ENCODE measurements around the gene CSNK1E.

The CSNK1E gene

DNA sequence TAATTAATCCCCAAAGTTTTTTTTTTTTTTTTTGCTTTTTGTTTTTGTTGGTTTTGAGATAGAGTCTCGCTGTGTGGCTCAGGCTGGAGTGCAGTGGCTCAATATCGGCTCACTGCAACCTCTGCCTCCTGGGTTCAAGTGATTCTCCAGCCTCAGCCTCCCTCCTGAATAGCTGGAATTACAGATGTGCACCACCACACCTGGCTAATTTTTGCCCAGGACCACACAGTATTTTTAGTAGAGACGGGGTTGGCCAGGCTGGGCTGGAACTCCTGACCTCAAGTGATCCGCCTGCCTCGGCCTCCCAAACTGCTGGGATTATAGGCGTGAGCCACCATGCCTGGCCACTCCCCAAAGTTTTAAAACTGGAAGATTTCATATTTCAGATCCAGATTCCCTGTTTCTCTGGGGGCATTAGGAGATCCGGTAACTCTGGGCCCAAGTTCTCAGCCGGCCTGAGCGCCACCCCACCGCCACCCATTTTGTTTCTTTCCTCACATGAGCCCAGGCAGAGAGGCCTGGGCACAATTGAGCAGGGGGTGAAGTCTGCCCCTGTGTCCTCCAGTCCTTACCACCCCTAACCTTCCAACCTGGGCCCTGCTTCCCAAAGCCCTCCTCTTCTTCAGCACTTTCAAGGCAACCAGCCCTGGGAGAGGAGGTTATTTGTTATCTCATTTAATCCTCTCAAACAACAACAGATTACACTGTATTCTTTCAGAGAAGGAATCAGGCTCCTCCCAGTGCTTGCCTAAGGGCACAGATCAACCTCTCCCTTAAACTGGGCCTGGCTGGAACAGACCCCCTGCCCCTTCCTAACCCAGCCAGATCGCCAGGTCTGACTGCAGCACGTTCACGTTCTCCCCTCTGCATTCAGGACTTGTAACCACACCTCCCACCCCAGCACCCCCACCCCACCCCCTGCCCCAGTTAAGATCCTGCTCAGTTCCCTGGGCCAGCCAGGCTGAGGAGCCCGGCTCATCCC, 1.9 kb upstream of the CSNK1E start:
- H3K27ac ChIP-seq = peak overlapping the region; percentile 95
- TF ChIP-seq, protein P1, sequence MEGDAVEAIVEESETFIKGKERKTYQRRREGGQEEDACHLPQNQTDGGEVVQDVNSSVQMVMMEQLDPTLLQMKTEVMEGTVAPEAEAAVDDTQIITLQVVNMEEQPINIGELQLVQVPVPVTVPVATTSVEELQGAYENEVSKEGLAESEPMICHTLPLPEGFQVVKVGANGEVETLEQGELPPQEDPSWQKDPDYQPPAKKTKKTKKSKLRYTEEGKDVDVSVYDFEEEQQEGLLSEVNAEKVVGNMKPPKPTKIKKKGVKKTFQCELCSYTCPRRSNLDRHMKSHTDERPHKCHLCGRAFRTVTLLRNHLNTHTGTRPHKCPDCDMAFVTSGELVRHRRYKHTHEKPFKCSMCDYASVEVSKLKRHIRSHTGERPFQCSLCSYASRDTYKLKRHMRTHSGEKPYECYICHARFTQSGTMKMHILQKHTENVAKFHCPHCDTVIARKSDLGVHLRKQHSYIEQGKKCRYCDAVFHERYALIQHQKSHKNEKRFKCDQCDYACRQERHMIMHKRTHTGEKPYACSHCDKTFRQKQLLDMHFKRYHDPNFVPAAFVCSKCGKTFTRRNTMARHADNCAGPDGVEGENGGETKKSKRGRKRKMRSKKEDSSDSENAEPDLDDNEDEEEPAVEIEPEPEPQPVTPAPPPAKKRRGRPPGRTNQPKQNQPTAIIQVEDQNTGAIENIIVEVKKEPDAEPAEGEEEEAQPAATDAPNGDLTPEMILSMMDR (conservative IDR thresholded peaks at IDR 0.05) = no peak
- no peak for TF ChIP-seq ZFX (IDR thresholded peaks at IDR 0.05)

DNA sequence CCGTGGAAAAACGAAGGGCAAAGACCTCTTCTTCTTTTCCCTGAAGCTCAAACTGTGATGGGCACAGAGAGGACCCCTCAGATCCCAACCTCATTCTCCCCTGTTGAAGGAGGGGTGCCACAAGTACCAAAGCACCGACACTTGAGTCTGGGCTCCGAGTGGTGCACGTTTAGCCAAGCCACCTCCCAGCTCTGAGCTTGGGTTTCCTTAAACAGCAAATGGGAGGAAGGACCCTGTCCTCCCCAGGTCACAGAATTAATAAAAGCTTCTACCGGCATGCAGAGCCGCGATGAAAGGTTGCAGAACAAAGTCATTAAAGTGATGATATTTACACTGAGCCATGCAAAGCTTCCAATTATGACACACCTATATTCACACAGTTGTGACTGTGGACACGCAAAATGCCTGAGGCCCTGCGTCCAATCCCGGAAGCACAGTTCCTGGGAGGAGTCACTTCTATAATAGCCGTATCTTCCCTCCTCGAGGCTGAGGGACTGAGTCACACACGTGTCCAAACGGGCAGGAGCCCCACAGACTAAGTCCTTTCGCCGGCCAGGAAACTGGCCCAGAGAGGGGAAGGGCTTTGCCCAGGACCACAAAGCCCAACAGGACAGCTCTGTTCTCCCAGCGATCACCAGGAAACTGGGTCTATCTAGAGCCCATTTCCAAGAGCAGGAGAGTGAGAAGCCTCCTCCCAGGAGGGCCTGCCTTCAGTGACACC, 922 bp upstream of the CSNK1E start:
- no peak for TF ChIP-seq ZFX (IDR thresholded peaks at IDR 0.05)
- TF ChIP-seq, protein P1 (conservative IDR thresholded peaks at IDR 0.05) = no peak
- H3K27ac ChIP-seq = peak overlapping the region; percentile 95

- peak overlapping the region; percentile 95 for H3K27ac ChIP-seq
These were observed 690 bp downstream of the CSNK1E start for GRCh38 chr22:38316364-38317121.

GRCh38 chr22:38315823-38316363, 1.3 kb downstream of the CSNK1E start:
- H3K27ac ChIP-seq = peak overlapping the region; percentile 95
- TF ChIP-seq, protein P1 (conservative IDR thresholded peaks at IDR 0.05) = no peak
- no peak for TF ChIP-seq ZFX (IDR thresholded peaks at IDR 0.05)

More at GRCh38 chr22:38316364-38317121, 690 bp downstream of the CSNK1E start:
- TF ChIP-seq, protein P1 (conservative IDR thresholded peaks at IDR 0.05) = no peak
- TF ChIP-seq ZFX (IDR thresholded peaks at IDR 0.05) = peak; percentile 85; the same call in 1 of the 2 replicates

- H3K27ac ChIP-seq = peak overlapping the region; percentile 95
- no peak for TF ChIP-seq ZFX (IDR thresholded peaks at IDR 0.05)
- TF ChIP-seq, protein P1 (conservative IDR thresholded peaks at IDR 0.05) = no peak
These were observed 2.1 kb downstream of the CSNK1E start for GRCh38 chr22:38314933-38315822.
